HS-5 (cell line): ENCODE measurements around the gene CACNB2.
"Not testable (repeated sequence)": the region's sequence is repeated elsewhere in the genome, so short reads cannot be mapped to it uniquely, and the experiment has no call there.

ENCODE experiments used
- DNase-seq: peaks from one replicate; pipeline ENCODE4 v3.0.0-alpha.2; 2012; ENCODE audit warnings: low read depth

Gene CACNB2

GRCh38 chr10:18145652-18146051 lies 5.4 kb downstream of the CACNB2 start:
- no peak for DNase-seq

GRCh38 chr10:18149196-18149800 lies 9.1 kb downstream of the CACNB2 start:
- no peak for DNase-seq

- no peak for DNase-seq
Measured at GRCh38 chr10:18151356-18151890, 11.2 kb downstream of the CACNB2 start.

GRCh38 chr10:18153381-18153780 lies 13.2 kb downstream of the CACNB2 start:
- not testable (repeated sequence) for DNase-seq

- DNase-seq = no peak
Measured at GRCh38 chr10:18155321-18155720, 15.1 kb downstream of the CACNB2 start.

GRCh38 chr10:18156797-18157196 lies 16.6 kb downstream of the CACNB2 start:
- DNase-seq = not testable (repeated sequence)

- DNase-seq = peak; percentile 41
Measured at GRCh38 chr10:18157881-18158280, 17.7 kb downstream of the CACNB2 start.

GRCh38 chr10:18158773-18159265 lies 18.6 kb downstream of the CACNB2 start:
- DNase-seq = no peak

- no peak for DNase-seq
Measured at GRCh38 chr10:18159557-18159956, 19.3 kb downstream of the CACNB2 start.

GRCh38 chr10:18162021-18162627 lies 21.9 kb downstream of the CACNB2 start:
- no peak for DNase-seq

- no peak for DNase-seq
Measured at GRCh38 chr10:18164093-18164492, 23.9 kb downstream of the CACNB2 start.

GRCh38 chr10:18164748-18165361 lies 24.6 kb downstream of the CACNB2 start:
- DNase-seq = no peak

- DNase-seq = no peak
Measured at GRCh38 chr10:18178854-18179483, 38.7 kb downstream of the CACNB2 start.

GRCh38 chr10:18179891-18180290 lies 39.7 kb downstream of the CACNB2 start:
- no peak for DNase-seq

GRCh38 chr10:18181382-18181781 lies 41.2 kb downstream of the CACNB2 start:
- DNase-seq = not testable (repeated sequence)

GRCh38 chr10:18185621-18186020 lies 45.4 kb downstream of the CACNB2 start:
- DNase-seq = no peak

GRCh38 chr10:18190840-18191239 lies 50.6 kb downstream of the CACNB2 start:
- no peak for DNase-seq

GRCh38 chr10:18194634-18195033 lies 54.4 kb downstream of the CACNB2 start:
- no peak for DNase-seq

GRCh38 chr10:18195060-18195799 lies 55.0 kb downstream of the CACNB2 start:
- DNase-seq = no peak

GRCh38 chr10:18196806-18197550 lies 56.8 kb downstream of the CACNB2 start:
- DNase-seq = no peak

GRCh38 chr10:18197706-18198105 lies 57.5 kb downstream of the CACNB2 start:
- no peak for DNase-seq
